ENCODE data around the gene ATP5MC3. TPM values are rescaled to one million over a fixed set of nuclear protein-coding genes. Genes with fewer than 3 reads are reported as not detected.
A peak's percentile ranks its signal among the peaks of the same experiment; 100 is the strongest.

ATP5MC3 gene
- total and polyA plus RNA-seq, 10 donors = 53.4 to 195 (median 112) TPM

- intact Hi-C loops (cut with DNase I; ENCODE audit: low total_unique reads) = no loop called here
- H3K27me3 ChIP-seq (replicated peaks in 1 of 7) = peaks cover 0 to 25% (median 0%) of the 10 kb centered on the region in 7 donors
- H3K9me3 ChIP-seq = no peaks in the 10 kb centered on the region
- WGBS, 5 donors = 73 to 98% (median 91%) methylated on average over 3 of the region's 3 CpGs
- no peak overlapping the region for H3K27ac ChIP-seq
- no peaks in the 10 kb centered on the region for H3K36me3 ChIP-seq
- H3K4me3 ChIP-seq = no peak overlapping the region
- H3K4me1 ChIP-seq = peaks cover 0 to 6% (median under 1%) of the 10 kb centered on the region in 6 donors
- no peak for DNase-seq
- TF ChIP-seq, protein P1, sequence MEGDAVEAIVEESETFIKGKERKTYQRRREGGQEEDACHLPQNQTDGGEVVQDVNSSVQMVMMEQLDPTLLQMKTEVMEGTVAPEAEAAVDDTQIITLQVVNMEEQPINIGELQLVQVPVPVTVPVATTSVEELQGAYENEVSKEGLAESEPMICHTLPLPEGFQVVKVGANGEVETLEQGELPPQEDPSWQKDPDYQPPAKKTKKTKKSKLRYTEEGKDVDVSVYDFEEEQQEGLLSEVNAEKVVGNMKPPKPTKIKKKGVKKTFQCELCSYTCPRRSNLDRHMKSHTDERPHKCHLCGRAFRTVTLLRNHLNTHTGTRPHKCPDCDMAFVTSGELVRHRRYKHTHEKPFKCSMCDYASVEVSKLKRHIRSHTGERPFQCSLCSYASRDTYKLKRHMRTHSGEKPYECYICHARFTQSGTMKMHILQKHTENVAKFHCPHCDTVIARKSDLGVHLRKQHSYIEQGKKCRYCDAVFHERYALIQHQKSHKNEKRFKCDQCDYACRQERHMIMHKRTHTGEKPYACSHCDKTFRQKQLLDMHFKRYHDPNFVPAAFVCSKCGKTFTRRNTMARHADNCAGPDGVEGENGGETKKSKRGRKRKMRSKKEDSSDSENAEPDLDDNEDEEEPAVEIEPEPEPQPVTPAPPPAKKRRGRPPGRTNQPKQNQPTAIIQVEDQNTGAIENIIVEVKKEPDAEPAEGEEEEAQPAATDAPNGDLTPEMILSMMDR (IDR thresholded peaks at IDR 0.05 in 8 of 11, conservative IDR thresholded peaks at IDR 0.05 in 3 of 11) = no peak
- no peak for TF ChIP-seq POLR2A (IDR thresholded peaks at IDR 0.05)
- no peak for TF ChIP-seq POLR2AphosphoS5 (IDR thresholded peaks at IDR 0.05)
Observed at GRCh38 chr2:175205523-175205922, 24.0 kb upstream of the ATP5MC3 start.

DNA sequence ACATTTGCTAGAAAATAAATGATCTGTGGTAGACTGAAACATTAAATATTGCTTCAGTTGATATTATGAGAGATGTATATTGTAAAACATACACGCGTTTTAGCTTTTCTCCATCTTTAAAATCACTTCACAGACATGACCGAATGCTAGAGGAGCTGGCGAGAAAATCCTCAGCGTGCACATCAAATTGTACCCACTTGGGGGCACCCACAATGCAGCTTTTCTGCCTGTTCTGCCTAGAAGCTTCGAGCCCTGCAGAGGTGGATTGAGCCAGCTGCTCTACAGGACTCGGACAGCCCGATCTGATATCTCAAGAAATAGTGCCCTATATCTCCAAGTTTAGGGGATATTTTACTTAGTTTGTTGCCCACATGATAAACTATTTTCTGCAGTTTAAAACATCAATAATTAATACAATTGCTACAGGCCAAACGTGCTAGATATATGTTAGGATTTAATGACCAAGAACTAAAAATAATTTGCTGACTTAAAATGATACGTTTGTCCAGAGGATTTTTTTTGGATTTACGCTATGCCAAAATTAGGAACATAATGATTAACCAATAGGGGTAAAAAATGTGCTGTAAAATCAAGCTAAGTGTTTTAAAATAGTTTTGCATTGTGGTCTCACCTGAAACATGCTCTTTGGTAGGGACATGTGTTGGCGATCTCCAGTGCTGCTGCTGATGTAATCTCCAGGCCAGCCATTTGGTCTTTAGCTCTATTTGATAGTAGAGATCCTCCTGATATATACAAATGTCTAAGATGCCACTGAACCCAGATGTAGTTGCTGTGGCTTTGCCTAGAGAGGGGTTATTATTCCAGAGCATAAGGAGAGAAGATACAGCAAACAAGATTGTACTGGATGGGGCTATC, 22.3 kb upstream of the ATP5MC3 start:
- Histone ChIP-seq H3K4me1 (peaks cover 0 to 6% (median under 1%) of the 10 kb centered on the region in 6 donors), H3K27ac (no peak overlapping the region), H3K9me3 (peaks cover 0 to 9% (median 0%) of the 10 kb centered on the region in 8 donors), H3K27me3 (replicated peaks in 1 of 7) (peaks cover 0 to 25% (median 0%) of the 10 kb centered on the region in 7 donors), H3K4me3 (no peak overlapping the region), H3K36me3 (no peaks in the 10 kb centered on the region)
- intact Hi-C loops (cut with DNase I; ENCODE audit: low total_unique reads) = no loop called here
- TF ChIP-seq POLR2A (IDR thresholded peaks at IDR 0.05) (no peak), POLR2AphosphoS5 (IDR thresholded peaks at IDR 0.05) (no peak)
- TF ChIP-seq, protein P1 (IDR thresholded peaks at IDR 0.05 in 8 of 11, conservative IDR thresholded peaks at IDR 0.05 in 3 of 11) = peak in 7 of 11 experiments; percentile 9 to 51 (median 39)
- 36 to 43% (median 39%) methylated on average over 12 of the region's 12 CpGs for WGBS, 5 donors
- DNase-seq = peak; percentile 76

DNA sequence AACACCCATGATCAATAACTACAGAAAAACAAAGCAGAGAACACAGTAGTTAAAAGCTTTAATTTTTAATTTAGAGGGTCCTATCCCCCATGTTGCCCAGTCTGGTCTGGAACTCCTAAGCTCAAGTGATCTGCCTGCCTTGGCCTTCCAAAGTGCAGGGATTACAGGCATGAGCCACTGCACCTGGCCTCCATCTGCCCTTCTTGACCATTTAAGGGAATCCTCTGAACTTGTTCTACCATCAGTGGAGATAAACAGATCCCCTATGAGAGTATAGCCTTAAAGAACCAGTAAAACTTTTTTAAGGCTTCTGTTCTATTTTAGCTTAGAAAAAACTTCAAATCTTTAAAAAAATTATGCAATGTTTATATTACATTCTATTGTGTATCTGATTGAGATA, 13.5 kb upstream of the ATP5MC3 start:
- Histone ChIP-seq H3K27ac (no peak overlapping the region), H3K36me3 (no peaks in the 10 kb centered on the region), H3K4me1 (no peaks in the 10 kb centered on the region), H3K27me3 (replicated peaks in 1 of 7) (peaks cover 0 to 7% (median 0%) of the 10 kb centered on the region in 7 donors), H3K9me3 (peaks cover 0 to 16% (median 2%) of the 10 kb centered on the region in 8 donors), H3K4me3 (no peak overlapping the region)
- no peak for DNase-seq
- intact Hi-C loops (cut with DNase I; ENCODE audit: low total_unique reads) = no loop called here
- TF ChIP-seq POLR2A (IDR thresholded peaks at IDR 0.05) (no peak), POLR2AphosphoS5 (IDR thresholded peaks at IDR 0.05) (no peak)
- TF ChIP-seq, protein P1 (IDR thresholded peaks at IDR 0.05 in 8 of 11, conservative IDR thresholded peaks at IDR 0.05 in 3 of 11) = no peak

- TF ChIP-seq, protein P1 (IDR thresholded peaks at IDR 0.05 in 8 of 11, conservative IDR thresholded peaks at IDR 0.05 in 3 of 11) = no peak
- TF ChIP-seq POLR2A (IDR thresholded peaks at IDR 0.05) (no peak), POLR2AphosphoS5 (IDR thresholded peaks at IDR 0.05) (no peak)
- Histone ChIP-seq H3K9me3 (peaks cover 0 to 11% (median 2%) of the 10 kb centered on the region in 8 donors), H3K4me3 (no peak overlapping the region), H3K27ac (no peak overlapping the region), H3K36me3 (no peaks in the 10 kb centered on the region), H3K4me1 (no peaks in the 10 kb centered on the region), H3K27me3 (replicated peaks in 1 of 7) (no peaks in the 10 kb centered on the region)
- no peak for DNase-seq
- WGBS, 5 donors = 23 to 33% (median 29%) methylated on average over 1 of the region's 1 CpG
- intact Hi-C loops (cut with DNase I; ENCODE audit: low total_unique reads) = no loop called here
Observed at GRCh38 chr2:175188761-175189160, 7.3 kb upstream of the ATP5MC3 start.

Measured in spleen (tissue), 11 donors.